Measurements from ENCODE around the gene TAF9. TPM values are rescaled to one million over a fixed set of nuclear protein-coding genes. Genes with fewer than 3 reads are reported as not detected.
A peak's percentile ranks its signal among the peaks of the same experiment; 100 is the strongest.

The TAF9 gene
- total and polyA plus RNA-seq, 2 of the 13 experiments (the other 11 are each of a cell fraction or from before 2014, with no cell fraction given), result 113 to 218 TPM

DNA sequence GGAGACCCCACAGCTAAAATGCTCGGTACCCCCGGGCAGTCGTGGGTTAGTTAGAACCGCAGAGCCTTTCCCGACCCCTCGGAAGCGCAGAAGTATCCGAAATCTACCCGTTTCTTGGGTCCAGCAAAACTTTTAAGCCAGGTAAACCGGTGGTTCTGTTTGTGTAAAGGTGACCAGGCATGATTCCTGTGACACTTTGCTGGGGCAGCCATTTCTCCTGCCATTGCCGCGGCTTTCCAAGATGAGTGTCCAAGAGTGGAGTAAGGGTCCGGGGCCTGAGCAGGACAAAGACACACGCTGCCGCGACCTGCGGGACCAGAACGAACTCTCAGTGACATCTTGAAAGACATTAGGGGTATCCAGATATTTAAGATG is 46.3 kb upstream of the TAF9 start:
- Histone ChIP-seq H2AFZ (ENCODE audit: low read length) (peak overlapping the region; percentile 48), H3K9me3 (ENCODE audit: low read length) (no peaks in the 10 kb centered on the region), H3K27ac (ENCODE audit: extremely low read length, insufficient read depth, low read length) (peak overlapping the region; percentile 67), H4K20me1 (ENCODE audit: insufficient read depth, low read length) (no peaks in the 10 kb centered on the region), H3K79me2 (ENCODE audit: insufficient read depth, low read length) (peaks cover 9% of the 10 kb centered on the region), H3K27me3 (ENCODE audit: control insufficient read depth in 1 of 2, insufficient read depth in 2 of 2, low read length in 2 of 2) (no peaks in the 10 kb centered on the region), H3K9ac (ENCODE audit: insufficient read depth, low read depth, low read length) (peak overlapping the region; percentile 80), H3K4me2 (ENCODE audit: low read depth, low read length) (peak overlapping the region; percentile 81), H3K4me3 (replicated peaks in 1 of 3; ENCODE audit: insufficient read depth in 1 of 3, low read depth in 2 of 3, low read length in 3 of 3) (peak overlapping the region; percentile 79 to 97 (median 92)), H3K4me1 (ENCODE audit: insufficient read depth, low read length) (peaks cover 28% of the 10 kb centered on the region), H3K36me3 (replicated peaks in 1 of 2; ENCODE audit: control insufficient read depth in 1 of 2, insufficient read depth in 2 of 2, low read length in 2 of 2) (peaks cover 6 to 21% of the 10 kb centered on the region in 2 experiments; a peak in 4 of 5 replicates)
- intact Hi-C loops (cut with micrococcal nuclease; ENCODE audit: unreplicated experiment), result loop anchor here (1.0 to 2.0 kb wide), 2 partner anchors 37 to 77 kb away; partner anchors contain the start of gene OCLN
- ChIA-PET CTCF (ENCODE audit: low intra/inter-chr PET ratio, low total read pairs) (no interaction called here), POLR2A (interaction anchor here (1.1 to 1.5 kb wide), 6 partner anchors 9 to 322 kb away, joined by 3 to 5 read pairs (median 4); partner anchors contain the start of gene SLC30A5)
- BruUV-seq (replicated peaks), result TSS peak; percentile 62
- in situ Hi-C loops (cut with HindIII; ENCODE audit: extremely low pct_ligation_motif_present, low pct_unique_long_range_greater_than_20kb), result no loop called here
- peak; percentile 5 for DNase-seq (ENCODE audit: low spot score)
- ATAC-seq, result peak; percentile 57
- 8% methylated on average over 9 of the region's 18 CpGs for WGBS (ENCODE audit: low lambda C conversion rate)
- peak; percentile 30 for FAIRE-seq
- no peak for TF ChIP-seq ZNF850 (CRISPR knock-in tag; conservative IDR thresholded peaks at IDR 0.05)
- TF ChIP-seq MAZ (IDR thresholded peaks at IDR 0.05; ENCODE audit: borderline replicate concordance, low read depth, low read length), result no peak
- 0 out of 2 replicates have a peak, but pooled peaks have one; percentile 23 for TF ChIP-seq MAZ (CRISPR knock-in tag; IDR thresholded peaks at IDR 0.05; ENCODE audit: low read depth)
- TF ChIP-seq HMGXB4 (CRISPR knock-in tag; IDR thresholded peaks at IDR 0.05; ENCODE audit: borderline replicate concordance in 1 of 2, low read depth in 1 of 2), result 0 out of 4 replicates have a peak, but pooled peaks of 1 of the 2 experiments have one; percentile 2
- TF ChIP-seq ZNF235 (CRISPR knock-in tag; IDR thresholded peaks at IDR 0.05; ENCODE audit: borderline replicate concordance), result no peak
- TF ChIP-seq, protein P1, sequence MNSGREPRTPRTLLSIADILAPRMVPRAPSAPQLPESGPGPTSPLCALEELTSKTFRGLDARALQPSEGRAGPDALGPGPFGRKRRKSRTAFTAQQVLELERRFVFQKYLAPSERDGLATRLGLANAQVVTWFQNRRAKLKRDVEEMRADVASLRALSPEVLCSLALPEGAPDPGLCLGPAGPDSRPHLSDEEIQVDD (CRISPR knock-in tag; IDR thresholded peaks at IDR 0.05; ENCODE audit: borderline replicate concordance), result no peak
- no peak for TF ChIP-seq JUNB (CRISPR knock-in tag; IDR thresholded peaks at IDR 0.05; ENCODE audit: borderline replicate concordance)
- no peak for TF ChIP-seq RELA (CRISPR knock-in tag; IDR thresholded peaks at IDR 0.05)
- 0 out of 2 replicates have a peak, but pooled peaks have one; percentile 34 for TF ChIP-seq SMAD1 (CRISPR knock-in tag; IDR thresholded peaks at IDR 0.05; ENCODE audit: borderline replicate concordance, low read depth)
- no peak for TF ChIP-seq GABPA (IDR thresholded peaks at IDR 0.05; ENCODE audit: low read depth, low read length)
- TF ChIP-seq GABPA (CRISPR knock-in tag; IDR thresholded peaks at IDR 0.05; ENCODE audit: low read depth), result 0 out of 2 replicates have a peak, but pooled peaks have one; percentile 12
- TF ChIP-seq PAXIP1 (CRISPR knock-in tag; conservative IDR thresholded peaks at IDR 0.05), result 0 out of 2 replicates have a peak, but pooled peaks have one; percentile 2
- TF ChIP-seq GZF1 (CRISPR knock-in tag; IDR thresholded peaks at IDR 0.05), result no peak
- no peak for TF ChIP-seq NRL (CRISPR knock-in tag; IDR thresholded peaks at IDR 0.05; ENCODE audit: borderline replicate concordance)
- TF ChIP-seq MAFF (IDR thresholded peaks at IDR 0.05; ENCODE audit: low read depth, low read length), result no peak
- TF ChIP-seq YY1 (IDR thresholded peaks at IDR 0.05; ENCODE audit: insufficient read depth, insufficient replicate concordance, low read depth, low read length), result peak; percentile 76
- no peak for TF ChIP-seq SPEN (CRISPR knock-in tag; IDR thresholded peaks at IDR 0.05; ENCODE audit: low read depth)
- no peak for TF ChIP-seq MZF1 (CRISPR knock-in tag; IDR thresholded peaks at IDR 0.05; ENCODE audit: borderline replicate concordance)
- TF ChIP-seq KAT7 (CRISPR knock-in tag; IDR thresholded peaks at IDR 0.05; ENCODE audit: borderline replicate concordance), result peak; percentile 44; the same call in 1 of the 2 replicates
